OCI-LY3 (cell line): ENCODE measurements around the gene RBMS3.
A peak's percentile ranks its signal among the peaks of the same experiment; 100 is the strongest.

ENCODE experiments used
- CTCF ChIP-seq: fragments of 200-600, 300-600 bp; sonication (generic); IDR thresholded peaks from 2 replicates; pipeline ENCODE4 v1.5.1; 2014; ENCODE audit warnings: antibody characterized with exemption, low read length, low read depth
- EZH2phosphoT487 ChIP-seq: fragments of 200-600 bp; shearing (Covaris generic); IDR thresholded peaks from 2 replicates; pipeline ENCODE4 v1.6.1; 2018; ENCODE audit warnings: antibody characterized with exemption, mixed run types, low read depth

DNA sequence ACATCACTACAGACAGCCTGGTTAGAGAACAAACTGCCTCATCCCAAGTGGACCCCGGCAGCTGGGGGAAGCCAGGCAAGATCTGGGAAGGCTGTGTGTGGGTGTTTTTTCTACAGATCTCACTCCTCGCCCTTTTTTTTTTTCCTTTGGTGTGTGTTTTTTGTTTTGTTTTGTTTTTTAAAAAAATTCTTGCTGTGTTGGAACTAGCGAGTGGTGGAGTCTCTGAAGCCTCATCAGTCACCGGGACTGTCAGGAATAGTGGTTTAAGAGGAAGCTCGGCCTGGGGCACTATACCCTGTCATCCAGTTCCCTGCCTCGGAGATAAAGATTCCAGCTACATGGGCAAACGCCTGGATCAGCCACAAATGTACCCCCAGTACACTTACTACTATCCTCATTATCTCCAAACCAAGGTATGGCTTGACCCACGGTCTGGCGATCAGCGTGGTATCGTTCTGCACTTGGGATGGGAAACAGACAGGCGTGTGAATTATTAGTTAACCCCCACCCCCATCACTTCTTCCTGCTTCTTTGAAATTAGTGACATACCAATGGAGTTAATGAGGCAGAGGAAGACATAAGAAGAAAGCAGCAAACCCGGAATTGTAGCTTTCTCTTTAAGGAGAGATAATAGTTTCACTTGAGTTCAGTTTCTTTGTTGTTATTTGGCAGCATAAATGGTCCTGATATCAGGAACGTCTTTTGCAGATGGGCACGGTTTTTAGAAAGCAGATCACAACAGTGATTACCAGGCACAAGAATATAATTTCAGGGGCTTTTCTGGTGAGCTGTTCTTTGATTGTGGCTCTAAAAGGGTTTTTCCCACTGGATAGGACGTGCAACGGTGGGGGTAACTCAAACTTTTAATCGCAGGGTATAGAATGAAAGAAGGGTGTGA lies 722 bp downstream of the RBMS3 start:
- no peak for TF ChIP-seq CTCF
- TF ChIP-seq EZH2phosphoT487, result peak; percentile 72; the same call in 1 of the 2 replicates
